C4-2B (cell line): ENCODE measurements around the gene IER5.

ENCODE experiments used
- CTCF ChIP-seq: fragments of 450-650 bp; conservative IDR thresholded peaks from 2 replicates; pipeline ENCODE4 v1.5.1; 2017; ENCODE audit warnings: mild to moderate bottlenecking
- ZFX ChIP-seq: fragments of 450-650 bp; IDR thresholded peaks from 2 replicates; pipeline ENCODE4 v1.6.1; 2017

- no peak for TF ChIP-seq CTCF
- TF ChIP-seq ZFX: no peak
Observed at GRCh38 chr1:181135815-181136737, 47.6 kb downstream of the IER5 start.
